ENCODE measurements around the gene TMX2. TPM values are rescaled to one million over a fixed set of nuclear protein-coding genes. Genes with fewer than 3 reads are reported as not detected.
A peak's percentile ranks its signal among the peaks of the same experiment; 100 is the strongest.

The TMX2 gene
- total and polyA plus RNA-seq, 10 of the 15 experiments (the other 5 are each of a cell fraction or from before 2014, with no cell fraction given): 64.3 to 134 (median 91.6) TPM

DNA sequence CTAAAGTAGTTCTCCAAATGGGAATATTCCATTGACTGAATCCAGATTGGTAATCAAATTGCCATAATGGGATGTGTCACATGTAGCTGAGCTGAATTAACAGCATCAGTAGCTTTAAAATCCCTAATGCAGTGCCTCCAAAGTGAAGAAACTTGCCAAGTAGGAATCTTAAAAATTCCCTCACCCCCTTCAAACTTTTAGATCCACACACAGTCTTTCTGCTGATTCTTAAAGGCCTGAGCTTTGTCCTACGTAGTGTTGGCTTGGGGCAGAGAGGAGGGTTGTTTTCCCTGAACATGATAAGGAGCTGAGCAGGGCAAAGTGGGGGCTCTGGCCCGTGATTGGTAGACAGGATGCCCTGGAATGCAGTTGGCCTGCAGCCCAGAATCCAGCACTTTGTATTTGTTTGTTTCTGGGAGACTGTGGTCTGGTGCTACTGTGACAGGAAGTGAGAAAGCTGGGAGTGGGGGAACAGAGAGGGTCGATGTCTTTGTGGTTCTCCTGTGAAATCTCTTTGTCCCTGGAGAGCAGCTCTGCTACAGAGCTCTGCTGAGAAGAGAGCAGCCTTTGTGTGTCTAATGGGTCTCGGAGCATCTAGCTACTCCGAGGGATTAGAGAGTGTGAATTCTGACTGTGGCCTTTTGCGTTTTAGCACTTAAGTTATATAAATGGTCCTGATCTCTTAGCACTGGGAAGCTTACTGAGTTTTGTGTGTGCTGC is 66.1 kb downstream of the TMX2 start (continued):
- TF ChIP-seq, protein P1, sequence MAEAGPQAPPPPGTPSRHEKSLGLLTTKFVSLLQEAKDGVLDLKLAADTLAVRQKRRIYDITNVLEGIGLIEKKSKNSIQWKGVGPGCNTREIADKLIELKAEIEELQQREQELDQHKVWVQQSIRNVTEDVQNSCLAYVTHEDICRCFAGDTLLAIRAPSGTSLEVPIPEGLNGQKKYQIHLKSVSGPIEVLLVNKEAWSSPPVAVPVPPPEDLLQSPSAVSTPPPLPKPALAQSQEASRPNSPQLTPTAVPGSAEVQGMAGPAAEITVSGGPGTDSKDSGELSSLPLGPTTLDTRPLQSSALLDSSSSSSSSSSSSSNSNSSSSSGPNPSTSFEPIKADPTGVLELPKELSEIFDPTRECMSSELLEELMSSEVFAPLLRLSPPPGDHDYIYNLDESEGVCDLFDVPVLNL (IDR thresholded peaks at IDR 0.05; ENCODE audit: low read depth, low read length): no peak
- 0 out of 2 replicates have a peak, but pooled peaks have one; percentile 11 for TF ChIP-seq RUNX3 (IDR thresholded peaks at IDR 0.05; ENCODE audit: low read length)
- TF ChIP-seq ZNF274 (IDR thresholded peaks at IDR 0.05; ENCODE audit: insufficient read depth, insufficient read length): no peak
- TF ChIP-seq TCF12 (IDR thresholded peaks at IDR 0.05; ENCODE audit: low read depth, low read length): no peak
- TF ChIP-seq, protein P2, sequence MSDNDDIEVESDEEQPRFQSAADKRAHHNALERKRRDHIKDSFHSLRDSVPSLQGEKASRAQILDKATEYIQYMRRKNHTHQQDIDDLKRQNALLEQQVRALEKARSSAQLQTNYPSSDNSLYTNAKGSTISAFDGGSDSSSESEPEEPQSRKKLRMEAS (IDR thresholded peaks at IDR 0.05; ENCODE audit: low read depth, low read length): no peak
- TF ChIP-seq NBN (IDR thresholded peaks at IDR 0.05): no peak
- TF ChIP-seq RFX5 (IDR thresholded peaks at IDR 0.05; ENCODE audit: low read depth, low read length): no peak
- TF ChIP-seq ATF7 (IDR thresholded peaks at IDR 0.05; ENCODE audit: low read depth): no peak
- 0 out of 2 replicates have a peak, but pooled peaks have one; percentile 17 for TF ChIP-seq NFYB (IDR thresholded peaks at IDR 0.05; ENCODE audit: insufficient read depth, low read depth, low read length)
- TF ChIP-seq DPF2 (IDR thresholded peaks at IDR 0.05): no peak
- no peak for TF ChIP-seq HDAC2 (IDR thresholded peaks at IDR 0.05)
- TF ChIP-seq, protein P3, sequence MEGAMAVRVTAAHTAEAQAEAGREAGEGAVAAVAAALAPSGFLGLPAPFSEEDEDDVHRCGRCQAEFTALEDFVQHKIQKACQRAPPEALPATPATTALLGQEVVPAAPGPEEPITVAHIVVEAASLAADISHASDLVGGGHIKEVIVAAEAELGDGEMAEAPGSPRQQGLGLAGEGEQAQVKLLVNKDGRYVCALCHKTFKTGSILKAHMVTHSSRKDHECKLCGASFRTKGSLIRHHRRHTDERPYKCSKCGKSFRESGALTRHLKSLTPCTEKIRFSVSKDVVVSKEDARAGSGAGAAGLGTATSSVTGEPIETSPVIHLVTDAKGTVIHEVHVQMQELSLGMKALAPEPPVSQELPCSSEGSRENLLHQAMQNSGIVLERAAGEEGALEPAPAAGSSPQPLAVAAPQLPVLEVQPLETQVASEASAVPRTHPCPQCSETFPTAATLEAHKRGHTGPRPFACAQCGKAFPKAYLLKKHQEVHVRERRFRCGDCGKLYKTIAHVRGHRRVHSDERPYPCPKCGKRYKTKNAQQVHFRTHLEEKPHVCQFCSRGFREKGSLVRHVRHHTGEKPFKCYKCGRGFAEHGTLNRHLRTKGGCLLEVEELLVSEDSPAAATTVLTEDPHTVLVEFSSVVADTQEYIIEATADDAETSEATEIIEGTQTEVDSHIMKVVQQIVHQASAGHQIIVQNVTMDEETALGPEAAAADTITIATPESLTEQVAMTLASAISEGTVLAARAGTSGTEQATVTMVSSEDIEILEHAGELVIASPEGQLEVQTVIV (IDR thresholded peaks at IDR 0.05; ENCODE audit: borderline replicate concordance, partially characterized antibody): no peak
- TF ChIP-seq IKZF2 (IDR thresholded peaks at IDR 0.05): peak; percentile 58 to 65; a peak in 2 of 4 replicates
- TF ChIP-seq WRNIP1 (IDR thresholded peaks at IDR 0.05; ENCODE audit: borderline replicate concordance, low read depth, low read length): no peak
- TF ChIP-seq MTA3 (IDR thresholded peaks at IDR 0.05; ENCODE audit: borderline replicate concordance, low read length): no peak
